Stimulated activated CD8-positive, alpha-beta memory T cell treated with anti-CD3 and anti-CD28 coated beads, Interleukin-2, amount 100 ng/mL, for 1 hour (primary cell): ENCODE results near the gene CPPED1.
"Not testable (repeated sequence)": the region's sequence is repeated elsewhere in the genome, so short reads cannot be mapped to it uniquely, and the experiment has no call there.

Source experiments
- DNase-seq, 2 donors: peaks; one replicate each; pipeline ENCODE4 v3.0.0-alpha.2; 2020; ENCODE audit warnings: low read depth in 2 of 2

CPPED1 gene

GRCh38 chr16:12767897-12768296 is 35.8 kb downstream of the CPPED1 start:
- DNase-seq = no peak

- no peak for DNase-seq
These were observed 36.8 kb downstream of the CPPED1 start for GRCh38 chr16:12766853-12767252.

- not testable (repeated sequence) for DNase-seq
These were observed 37.5 kb downstream of the CPPED1 start for GRCh38 chr16:12766208-12766607.

- DNase-seq = no peak
These were observed 38.7 kb downstream of the CPPED1 start for GRCh38 chr16:12764813-12765488.

- DNase-seq = no peak
These were observed 40.2 kb downstream of the CPPED1 start for GRCh38 chr16:12763517-12763916.

GRCh38 chr16:12760819-12761611 is 42.7 kb downstream of the CPPED1 start:
- DNase-seq = no peak

GRCh38 chr16:12758670-12759558 is 44.8 kb downstream of the CPPED1 start:
- no peak for DNase-seq

GRCh38 chr16:12758031-12758669 is 45.5 kb downstream of the CPPED1 start:
- DNase-seq = no peak

GRCh38 chr16:12757546-12757945 is 46.1 kb downstream of the CPPED1 start:
- no peak for DNase-seq

- no peak for DNase-seq
These were observed 48.7 kb downstream of the CPPED1 start for GRCh38 chr16:12754824-12755543.

GRCh38 chr16:12753203-12754023 is 50.3 kb downstream of the CPPED1 start:
- DNase-seq = no peak

- no peak for DNase-seq
These were observed 51.5 kb downstream of the CPPED1 start for GRCh38 chr16:12752159-12752558.

GRCh38 chr16:12750554-12750918 is 53.2 kb downstream of the CPPED1 start:
- DNase-seq = no peak

- no peak for DNase-seq
These were observed 54.6 kb downstream of the CPPED1 start for GRCh38 chr16:12749076-12749475.

- no peak for DNase-seq
These were observed 55.9 kb downstream of the CPPED1 start for GRCh38 chr16:12747827-12748226.

GRCh38 chr16:12747261-12747660 is 56.4 kb downstream of the CPPED1 start:
- DNase-seq = no peak

- no peak for DNase-seq
These were observed 58.8 kb downstream of the CPPED1 start for GRCh38 chr16:12744860-12745259.

- DNase-seq = no peak
These were observed 60.9 kb downstream of the CPPED1 start for GRCh38 chr16:12742741-12743140.

GRCh38 chr16:12740986-12741610 is 62.6 kb downstream of the CPPED1 start:
- no peak for DNase-seq

- no peak for DNase-seq
These were observed 63.9 kb downstream of the CPPED1 start for GRCh38 chr16:12739738-12740137.
